SIG-M5 (cell line): Measurements from ENCODE around the gene RTP5.
"Not testable (repeated sequence)": the region's sequence is repeated elsewhere in the genome, so short reads cannot be mapped to it uniquely, and the experiment has no call there.

ENCODE experiments used
- DNase-seq: peaks from one replicate; lab custom pipeline; 2025; lab: John Stamatoyannopoulos, UW

Gene RTP5

GRCh38 chr2:241922816-241923601, 53.5 kb downstream of the RTP5 start:
- not testable (repeated sequence) for DNase-seq
